Renal cortical epithelial cell (primary cell): ENCODE measurements around the gene LRRC4B. TPM values are rescaled to one million over a fixed set of nuclear protein-coding genes. Genes with fewer than 3 reads are reported as not detected.

Experiments used
- DNase-seq: peaks from one replicate; pipeline ENCODE4 v3.0.0-alpha.2; 2011; ENCODE audit warnings: low read depth
- total RNA-seq: library from RNA; depleted of rRNA; stranded (reverse); fragments of >200 nt; gene quantifications from 2 replicates; pipeline ENCODE4 v1.2.3, GENCODE V29; 2014

Gene LRRC4B
- total RNA-seq, 1 donor from 2014 or later = 0.30 TPM

- DNase-seq = no peak
Measured at GRCh38 chr19:50520822-50521465, 47.3 kb downstream of the LRRC4B start.

DNA sequence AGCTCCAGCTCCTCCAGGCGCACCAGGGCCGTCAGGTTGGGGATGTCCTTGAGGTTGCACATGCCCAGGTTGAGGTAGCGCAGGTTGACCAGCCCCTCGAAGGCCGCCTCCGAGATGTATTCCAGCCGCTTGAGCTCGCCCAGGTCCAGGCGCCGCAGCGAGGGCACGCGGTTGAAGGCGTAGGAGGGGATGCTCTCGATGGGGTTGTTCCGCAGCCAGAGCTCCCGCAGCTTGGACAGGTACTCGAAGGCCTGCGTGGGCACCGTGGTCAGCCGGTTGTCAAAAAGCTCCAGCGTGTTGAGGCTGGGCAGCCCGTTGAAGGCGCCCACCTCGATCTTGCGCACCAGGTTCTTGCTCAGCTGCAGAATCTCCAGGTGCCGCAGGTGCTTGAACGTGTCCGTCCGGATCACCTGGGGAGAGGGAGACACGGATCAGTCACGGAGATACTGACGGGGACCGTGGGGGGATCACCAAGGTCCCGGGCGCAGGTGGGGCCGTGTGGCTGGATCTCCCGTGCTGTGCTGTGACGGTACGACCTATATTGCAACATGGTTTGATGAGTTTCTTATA lies 49.1 kb downstream of the LRRC4B start:
- no peak for DNase-seq

GRCh38 chr19:50518091-50519005 lies 49.9 kb downstream of the LRRC4B start:
- DNase-seq = no peak

DNA sequence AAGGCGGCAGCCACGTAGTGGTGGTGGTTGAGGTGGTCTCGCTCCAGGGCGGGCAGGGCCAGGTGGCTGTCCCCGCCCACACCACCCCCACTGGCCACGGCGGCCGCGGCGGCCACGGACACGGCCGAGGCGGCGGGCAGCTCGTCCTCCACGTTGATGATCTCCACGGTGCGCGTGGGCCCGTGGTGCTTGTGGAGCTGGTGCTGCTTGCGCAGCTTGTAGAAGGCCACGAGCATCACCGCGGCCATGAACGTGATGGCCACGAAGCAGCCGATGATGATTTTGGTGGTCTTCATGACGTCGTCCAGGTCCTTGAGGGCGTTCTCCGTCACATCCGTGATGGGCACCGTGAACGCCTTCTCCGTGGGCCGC lies 50.5 kb downstream of the LRRC4B start:
- no peak for DNase-seq

DNA sequence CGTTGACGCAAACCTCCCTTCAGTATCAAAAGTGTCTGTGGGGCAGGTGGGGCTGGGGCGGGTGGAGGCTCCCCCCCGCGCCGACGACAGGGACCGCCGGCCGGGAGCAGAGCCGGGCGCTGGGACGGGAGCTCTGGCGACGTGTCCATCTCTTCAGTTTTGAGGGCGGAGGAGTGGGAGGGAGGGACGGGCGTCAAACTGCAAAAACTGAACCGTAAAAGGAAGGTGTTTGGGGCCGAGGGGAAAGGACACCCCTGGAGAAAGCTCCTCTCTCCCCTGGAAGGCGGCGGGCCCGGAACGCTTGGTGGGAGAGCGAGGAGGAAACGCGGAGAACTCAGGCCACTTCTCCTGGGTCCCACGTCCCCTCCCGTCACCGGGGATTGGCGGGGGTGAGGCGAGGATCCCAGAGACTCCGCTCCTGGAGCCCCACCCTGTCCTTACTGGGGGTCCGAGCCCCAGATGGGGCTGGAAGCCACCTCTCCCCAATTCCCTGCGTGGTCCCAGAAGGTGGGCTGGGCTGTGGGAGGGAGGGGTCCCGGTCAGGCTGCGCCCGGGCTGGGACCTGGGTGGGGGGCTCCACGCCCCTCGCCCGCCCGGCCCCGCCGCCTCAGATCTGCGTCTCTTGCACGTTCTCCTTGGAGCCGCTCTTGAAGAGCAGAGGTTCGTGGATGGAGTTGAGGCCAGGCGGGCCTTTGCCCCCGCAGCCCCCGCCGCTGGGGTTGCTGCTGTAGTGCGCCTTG lies 51.1 kb downstream of the LRRC4B start:
- no peak for DNase-seq

DNA sequence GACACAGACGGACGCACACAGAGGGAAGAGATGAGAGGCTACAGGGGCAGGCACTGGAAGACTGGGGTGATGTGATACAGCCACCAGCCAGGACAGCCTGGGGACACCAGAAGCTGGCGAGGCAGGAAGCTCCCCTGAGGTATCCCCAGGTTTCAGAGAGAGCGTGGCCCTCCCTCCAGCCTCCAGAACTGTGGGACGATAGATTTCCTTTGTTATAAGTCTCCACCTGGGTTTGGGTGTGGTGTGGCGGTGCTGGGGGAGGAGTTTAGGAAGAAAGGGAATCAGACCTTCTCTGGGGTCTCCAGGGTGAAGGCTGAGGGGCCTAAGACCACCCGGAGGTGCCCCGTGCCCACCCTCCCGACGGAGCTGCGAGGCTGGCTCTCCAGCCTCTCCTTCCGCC lies 51.8 kb downstream of the LRRC4B start:
- DNase-seq = no peak

DNA sequence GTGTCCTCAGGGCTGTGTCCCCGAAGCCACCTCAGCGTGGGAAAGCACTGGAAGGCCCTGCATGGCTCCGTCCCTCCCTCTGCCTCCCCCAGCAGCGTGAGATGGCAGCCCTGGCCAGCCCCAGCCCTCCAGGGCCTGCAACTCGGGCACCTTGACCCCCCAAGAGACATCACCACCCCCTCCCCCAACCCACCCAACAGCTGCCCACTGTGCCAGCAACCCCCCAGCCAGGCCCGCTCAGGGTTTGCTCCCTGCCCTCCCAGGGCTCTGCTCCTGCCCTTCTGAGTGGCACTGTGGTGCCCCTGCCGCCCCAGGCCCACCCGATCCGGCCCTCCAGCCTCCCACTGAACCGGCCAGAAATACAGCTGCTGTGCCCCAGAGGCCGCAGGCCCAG lies 53.1 kb downstream of the LRRC4B start:
- DNase-seq = no peak

DNA sequence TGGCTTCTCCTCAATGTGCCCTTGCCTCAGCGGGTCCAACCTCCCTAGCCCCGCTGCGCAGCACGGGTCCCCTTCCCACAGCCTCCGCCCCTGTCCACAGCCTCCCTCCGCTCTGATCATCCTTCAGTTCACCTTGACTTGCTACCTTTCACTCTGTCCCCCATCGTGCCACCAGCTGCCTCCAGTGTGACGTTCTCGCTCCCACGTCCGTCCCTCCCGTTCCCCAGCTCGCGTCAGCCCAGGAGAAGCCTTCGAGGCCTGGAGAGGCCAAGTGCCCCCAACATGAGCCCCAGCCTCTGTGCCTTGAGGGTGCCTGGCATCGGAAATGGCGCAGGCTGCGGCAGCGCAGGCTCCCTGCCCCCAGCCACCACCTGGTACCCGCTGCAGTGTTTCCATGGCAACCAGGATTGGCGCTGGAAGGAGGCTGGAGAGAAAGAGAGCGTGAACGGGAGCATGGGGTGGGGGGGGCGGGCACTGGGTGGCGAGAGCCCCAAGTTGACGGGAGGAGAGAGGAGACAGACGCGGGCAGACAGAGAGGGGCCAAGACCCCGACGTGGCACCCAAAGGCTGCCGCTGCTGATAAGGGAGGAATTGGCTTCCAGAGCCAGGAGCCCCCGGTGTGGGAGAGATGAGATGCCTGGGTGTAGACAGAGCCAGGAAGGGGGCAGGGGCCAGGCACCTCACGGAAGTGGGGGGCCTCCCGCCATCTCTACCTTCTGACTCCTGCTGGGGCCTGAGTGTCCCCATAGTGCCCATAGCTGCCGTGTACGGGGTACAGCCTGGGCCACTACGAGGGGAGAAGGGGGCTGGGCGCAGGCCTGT lies 53.7 kb downstream of the LRRC4B start:
- no peak for DNase-seq

DNA sequence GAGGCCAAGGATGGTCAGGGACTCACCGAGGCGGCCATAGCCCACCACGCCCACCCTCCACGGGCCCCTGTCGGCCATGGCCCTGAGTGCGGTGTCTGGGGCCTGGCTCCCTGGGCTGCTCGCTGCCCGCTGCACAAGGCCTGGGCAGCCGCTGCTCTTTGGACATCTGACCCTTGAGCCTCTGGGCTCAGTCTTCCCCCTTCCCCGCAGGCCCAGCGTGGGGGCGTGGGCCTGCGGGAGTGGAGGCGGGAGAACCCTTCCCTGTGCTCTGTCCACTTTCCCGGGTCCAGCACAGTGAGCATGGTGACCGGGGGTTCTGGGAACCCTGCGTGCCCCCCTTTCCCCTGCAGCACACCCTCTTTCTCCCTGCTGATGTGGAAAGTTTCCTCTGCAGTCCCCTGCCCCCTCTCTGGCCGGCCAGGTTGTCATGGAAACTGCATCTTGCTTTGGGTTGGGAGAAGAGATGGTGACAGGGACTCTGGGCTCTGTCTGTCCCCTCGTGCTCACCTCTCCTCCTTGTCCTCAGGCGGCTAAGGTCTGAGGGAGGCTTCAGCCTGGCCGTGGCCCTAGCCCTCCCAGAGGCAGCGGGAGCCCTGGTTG lies 54.4 kb downstream of the LRRC4B start, which contains the start of gene ASPDH:
ASPDH (minus strand) TSS at position 168 of the 600 bp plus-strand sequence; CDS start at position 78, 90 bp downstream.
- DNase-seq = no peak

DNA sequence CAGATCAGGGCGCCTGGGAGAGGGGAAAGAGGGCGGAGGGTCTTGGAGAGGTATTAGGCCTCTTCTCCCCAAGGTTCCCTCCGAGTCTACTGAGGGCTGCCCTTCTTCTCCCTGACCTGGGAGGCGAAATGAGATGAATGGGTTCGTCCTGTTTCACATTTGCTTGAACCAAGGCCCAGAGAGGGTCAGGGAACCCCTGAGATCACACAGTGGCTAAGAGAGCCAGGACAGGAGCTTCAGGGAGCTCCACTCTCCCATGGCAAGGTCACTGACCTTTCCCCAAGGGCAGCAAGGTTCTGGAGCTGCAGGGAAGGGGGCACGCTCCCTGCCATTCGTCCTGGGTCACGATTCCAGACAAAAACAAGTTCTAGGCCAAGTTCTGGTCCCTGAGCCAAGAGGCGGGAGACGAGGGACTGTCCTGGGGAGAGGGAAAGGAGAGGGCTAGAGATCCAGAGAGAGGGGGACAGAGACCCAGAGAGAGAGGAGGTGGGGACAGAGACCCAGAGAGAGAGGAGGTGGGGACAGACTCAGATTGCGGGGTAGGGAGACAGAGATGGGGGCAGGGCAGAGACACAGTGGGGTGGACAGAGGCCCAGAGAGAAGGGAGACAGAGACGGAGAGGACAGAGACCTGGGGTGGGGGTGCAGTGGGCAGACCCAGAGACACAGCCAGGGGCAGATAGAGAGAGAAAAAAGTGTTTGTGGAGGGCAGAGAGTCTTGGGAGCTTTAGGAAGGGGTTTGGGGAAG lies 55.1 kb downstream of the LRRC4B start:
- no peak for DNase-seq

DNA sequence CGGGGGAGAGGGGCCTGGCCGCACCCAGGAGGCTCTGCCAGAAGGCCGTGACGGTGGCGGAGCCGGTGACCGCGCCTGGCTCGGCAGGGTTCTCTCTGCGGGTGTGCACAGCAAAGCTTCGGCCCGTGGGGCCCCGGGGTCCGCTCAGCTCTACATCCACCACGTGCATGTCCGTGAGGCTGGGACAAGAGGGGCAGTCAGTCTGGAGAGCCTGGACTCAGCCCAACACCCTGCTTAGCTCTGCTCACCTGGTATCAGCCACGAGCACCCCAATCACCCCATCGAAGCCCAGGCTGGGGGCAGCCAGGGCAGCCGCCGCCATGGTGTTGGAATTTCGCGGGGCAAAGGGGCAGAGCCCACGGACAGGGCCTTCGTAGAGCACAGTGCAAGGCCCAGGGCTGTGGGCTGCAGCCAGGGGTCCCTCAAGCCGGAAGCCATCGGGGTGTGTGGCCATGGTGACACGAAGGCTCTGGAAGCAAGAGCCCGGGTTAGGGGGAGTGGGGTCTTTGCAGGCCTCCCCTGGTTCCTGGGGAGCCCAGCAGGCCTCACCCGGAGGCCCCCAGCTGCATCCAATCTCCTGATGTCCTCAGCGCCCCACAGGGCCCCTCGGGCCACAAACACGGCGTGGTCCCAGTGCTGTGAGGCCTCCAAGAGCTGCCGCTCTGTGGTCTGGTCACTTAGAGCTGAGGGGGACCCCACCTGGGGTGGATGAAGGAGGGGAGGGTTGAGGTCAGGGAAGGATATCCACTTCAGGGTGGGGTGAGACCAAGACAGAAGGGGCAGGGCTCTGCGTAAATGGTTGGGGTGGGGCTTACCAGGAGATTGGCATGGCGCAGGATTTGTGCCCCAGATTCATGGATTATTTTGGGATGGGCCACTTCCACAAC lies 55.9 kb downstream of the LRRC4B start:
- no peak for DNase-seq

GRCh38 chr19:50511069-50511822 lies 57.0 kb downstream of the LRRC4B start, which contains the start of gene JOSD2:
TSS of gene JOSD2 (minus strand) at chr19:50511191. CDS start at chr19:50510431, 760 bp downstream.
- peak; percentile 97 for DNase-seq

GRCh38 chr19:50510700-50511068 lies 57.6 kb downstream of the LRRC4B start:
- peak; percentile 2 for DNase-seq

GRCh38 chr19:50510121-50510670 lies 58.0 kb downstream of the LRRC4B start:
- no peak for DNase-seq

DNA sequence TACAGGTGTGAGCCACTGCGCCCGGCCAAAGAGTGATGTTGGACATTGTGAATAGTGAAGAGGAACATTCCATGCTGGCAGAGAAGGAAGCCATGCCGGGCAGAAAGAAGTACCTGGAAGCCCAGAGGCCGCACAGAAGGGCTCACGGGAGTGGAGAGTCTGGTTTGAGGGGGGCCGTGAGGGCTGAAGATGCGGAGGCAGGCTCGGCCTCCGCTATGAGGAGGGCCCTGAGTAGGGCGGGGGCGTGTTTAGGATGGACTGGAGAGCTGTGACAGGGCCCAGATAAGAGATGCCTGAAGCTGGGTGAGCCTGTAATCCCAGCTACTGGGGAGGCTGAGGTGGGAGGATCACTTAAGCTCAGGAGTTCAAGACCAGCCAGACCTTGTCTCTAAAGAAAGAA lies 58.9 kb downstream of the LRRC4B start:
- no peak for DNase-seq

DNA sequence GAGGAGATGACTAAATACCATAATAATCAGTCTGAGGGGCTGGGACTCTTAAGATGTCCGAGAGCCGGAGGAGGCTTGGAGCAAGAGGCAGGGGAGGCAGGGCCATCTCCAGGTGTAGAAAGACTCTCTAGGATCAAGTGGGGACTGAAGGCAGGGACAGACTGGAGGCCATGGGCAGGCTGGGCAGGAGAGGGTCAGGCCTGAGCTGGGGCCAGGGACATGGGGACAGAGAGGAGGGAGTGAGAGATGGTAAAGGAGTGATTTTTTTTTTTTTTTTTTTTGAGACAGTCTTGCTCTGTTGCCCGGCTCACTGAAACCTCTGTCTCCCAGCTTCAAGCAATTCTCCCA lies 59.4 kb downstream of the LRRC4B start:
- DNase-seq = no peak

- no peak for DNase-seq
Measured at GRCh38 chr19:50507376-50507775, 60.9 kb downstream of the LRRC4B start.

GRCh38 chr19:50506700-50507099 lies 61.5 kb downstream of the LRRC4B start:
- no peak for DNase-seq
